Tibial nerve (tissue), 4 donors: ENCODE data around the gene MT1H. TPM values are rescaled to one million over a fixed set of nuclear protein-coding genes. Genes with fewer than 3 reads are reported as not detected.

ENCODE experiments used
- DNase-seq, 2 donors: peaks; one replicate each; pipeline ENCODE4 v3.0.0-alpha.2; 2019; ENCODE audit warnings: low spot score in 2 of 2
- H3K27ac ChIP-seq, 4 donors: fragments of 200-600 bp; sonication (generic) in 3 of 4; one replicate each; pipeline ENCODE4 v1.5.1; 2017 to 2019; ENCODE audit warnings: mild to moderate bottlenecking in 1 of 4
- H3K27me3 ChIP-seq, 2 donors: fragments of 200-600 bp; sonication (generic) in 1 of 2; one replicate each; pipeline versions ENCODE4 v1.5.1 to v1.6.0; 2017 to 2019
- H3K36me3 ChIP-seq, 3 donors: fragments of 200-600 bp; sonication (generic); one replicate each; pipeline ENCODE4 v1.5.1; 2018 to 2019
- H3K4me1 ChIP-seq, 4 donors: fragments of 200-600 bp; sonication (generic) in 3 of 4; one replicate each; pipeline ENCODE4 v1.5.1; 2017 to 2019
- H3K4me3 ChIP-seq, 4 donors: fragments of 200-600 bp; sonication (generic) in 3 of 4; one replicate each; pipeline ENCODE4 v1.5.1; 2017 to 2019; ENCODE audit warnings: mild to moderate bottlenecking in 1 of 4, moderate library complexity in 1 of 4
- H3K9me3 ChIP-seq, 4 donors: fragments of 200-600 bp; sonication (generic) in 3 of 4; one replicate each; pipeline ENCODE4 v1.5.1; 2017 to 2019
- EP300 ChIP-seq, 2 donors: sonication (generic); formaldehyde crosslinking; IDR thresholded peaks; one replicate each; pipeline ENCODE4 v1.6.1; 2017; ENCODE audit warnings: antibody characterized with exemption in 2 of 2, mild to moderate bottlenecking in 1 of 2
- POLR2A ChIP-seq, 2 donors: fragments of 450-650 bp; IDR thresholded peaks; one replicate each; pipeline ENCODE4 v1.6.1; 2017; ENCODE audit warnings: antibody characterized with exemption in 2 of 2, mild to moderate bottlenecking in 2 of 2, moderate library complexity in 2 of 2
- WGBS, 2 donors: methylation state at CpG; one replicate each; pipeline ENCODE4 v1.1.5; 2018; 5-methylcytosine and 5-hydroxymethylcytosine counted together
- total RNA-seq, 4 donors: library from RNA; depleted of rRNA; stranded (reverse); fragments of >200 nt; gene quantifications; one replicate each; pipeline ENCODE4 v1.1.0, GENCODE V29; 2016
- TF ChIP-seq, protein P1 (sequence below), 5 experiments: fragments of 200-600 bp in 3 of 5; fragments of 450-650 bp in 2 of 5; sonication (generic) in 3 of 5; IDR thresholded peaks; one replicate each; pipeline ENCODE4 v1.5.1; 2016 to 2019; ENCODE audit warnings: antibody characterized with exemption in 5 of 5, mild to moderate bottlenecking in 3 of 5, moderate library complexity in 2 of 5

MT1H gene
- total RNA-seq, 4 donors from 2014 or later: 2.4 to 5.1 TPM; not detected in 2

- Histone ChIP-seq H3K36me3 (no peaks in the 10 kb centered on the region), H3K9me3 (no peaks in the 10 kb centered on the region), H3K27ac (peak overlapping the region in 2 of 4 donors; percentile 10 to 40), H3K4me3 (peak overlapping the region in 2 of 4 donors; percentile 20 to 37), H3K27me3 (peaks cover 0 to 47% of the 10 kb centered on the region in 2 donors), H3K4me1 (peaks cover 0 to 70% (median 23%) of the 10 kb centered on the region in 4 donors)
- 49 to 52% methylated on average over 47 of the region's 47 CpGs for WGBS, 2 donors
- TF ChIP-seq EP300 (IDR thresholded peaks at IDR 0.05) (no peak), POLR2A (IDR thresholded peaks at IDR 0.05) (no peak)
- TF ChIP-seq, protein P1, sequence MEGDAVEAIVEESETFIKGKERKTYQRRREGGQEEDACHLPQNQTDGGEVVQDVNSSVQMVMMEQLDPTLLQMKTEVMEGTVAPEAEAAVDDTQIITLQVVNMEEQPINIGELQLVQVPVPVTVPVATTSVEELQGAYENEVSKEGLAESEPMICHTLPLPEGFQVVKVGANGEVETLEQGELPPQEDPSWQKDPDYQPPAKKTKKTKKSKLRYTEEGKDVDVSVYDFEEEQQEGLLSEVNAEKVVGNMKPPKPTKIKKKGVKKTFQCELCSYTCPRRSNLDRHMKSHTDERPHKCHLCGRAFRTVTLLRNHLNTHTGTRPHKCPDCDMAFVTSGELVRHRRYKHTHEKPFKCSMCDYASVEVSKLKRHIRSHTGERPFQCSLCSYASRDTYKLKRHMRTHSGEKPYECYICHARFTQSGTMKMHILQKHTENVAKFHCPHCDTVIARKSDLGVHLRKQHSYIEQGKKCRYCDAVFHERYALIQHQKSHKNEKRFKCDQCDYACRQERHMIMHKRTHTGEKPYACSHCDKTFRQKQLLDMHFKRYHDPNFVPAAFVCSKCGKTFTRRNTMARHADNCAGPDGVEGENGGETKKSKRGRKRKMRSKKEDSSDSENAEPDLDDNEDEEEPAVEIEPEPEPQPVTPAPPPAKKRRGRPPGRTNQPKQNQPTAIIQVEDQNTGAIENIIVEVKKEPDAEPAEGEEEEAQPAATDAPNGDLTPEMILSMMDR (IDR thresholded peaks at IDR 0.05): no peak
- DNase-seq: no peak
These were observed 34.7 kb upstream of the MT1H start for GRCh38 chr16:56634715-56635440.

DNA sequence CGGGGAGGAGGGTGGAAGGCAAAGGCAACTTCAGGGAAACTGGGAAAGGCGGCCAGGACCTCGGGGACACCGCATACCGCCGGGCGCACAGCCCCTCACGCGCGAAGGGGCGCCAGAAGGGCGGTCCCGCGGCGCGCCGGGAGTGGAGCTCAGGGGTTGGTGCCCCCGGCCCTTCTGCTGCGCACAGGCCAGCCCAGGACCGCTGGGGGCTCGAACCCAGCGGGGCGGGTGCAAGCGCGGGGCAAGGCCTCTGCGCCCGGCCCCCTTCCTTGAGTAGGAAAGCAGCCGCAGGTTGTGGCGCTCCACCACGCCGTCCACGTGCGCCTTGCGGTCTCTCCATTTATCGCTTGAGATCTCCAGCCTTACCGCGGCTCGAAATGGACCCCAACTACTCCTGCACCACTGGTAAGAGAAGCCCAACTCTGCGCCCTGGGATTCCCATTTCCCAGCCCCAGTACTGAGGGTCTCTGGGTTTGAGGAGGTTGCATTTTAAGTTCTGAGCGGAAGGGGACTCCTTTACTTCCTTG lies 34.1 kb upstream of the MT1H start:
- H3K27ac ChIP-seq: peak overlapping the region in 2 of 4 donors; percentile 10 to 40
- H3K4me3 ChIP-seq: peak overlapping the region in 2 of 4 donors; percentile 20 to 37
- WGBS, 2 donors: 28 to 37% methylated on average over 39 of the region's 40 CpGs
- TF ChIP-seq, protein P1 (IDR thresholded peaks at IDR 0.05): no peak
- TF ChIP-seq POLR2A (IDR thresholded peaks at IDR 0.05) (no peak), EP300 (IDR thresholded peaks at IDR 0.05) (no peak)
- DNase-seq: no peak
- H3K36me3 ChIP-seq: no peaks in the 10 kb centered on the region
- H3K27me3 ChIP-seq: peaks cover 0 to 47% of the 10 kb centered on the region in 2 donors
- peaks cover 0 to 70% (median 23%) of the 10 kb centered on the region in 4 donors for H3K4me1 ChIP-seq
- H3K9me3 ChIP-seq: no peaks in the 10 kb centered on the region

- H3K27me3 ChIP-seq: peaks cover 0 to 47% of the 10 kb centered on the region in 2 donors
- H3K4me3 ChIP-seq: no peak overlapping the region
- 62 to 72% methylated on average over 9 of the region's 9 CpGs for WGBS, 2 donors
- H3K27ac ChIP-seq: peak overlapping the region in 1 of 4 donors; percentile 82
- no peaks in the 10 kb centered on the region for H3K9me3 ChIP-seq
- no peak for DNase-seq
- H3K36me3 ChIP-seq: no peaks in the 10 kb centered on the region
- peaks cover 0 to 66% (median 21%) of the 10 kb centered on the region in 4 donors for H3K4me1 ChIP-seq
- TF ChIP-seq EP300 (IDR thresholded peaks at IDR 0.05) (no peak), POLR2A (IDR thresholded peaks at IDR 0.05) (no peak)
- TF ChIP-seq, protein P1 (IDR thresholded peaks at IDR 0.05): no peak
These were observed 32.8 kb upstream of the MT1H start for GRCh38 chr16:56636616-56637413.

DNA sequence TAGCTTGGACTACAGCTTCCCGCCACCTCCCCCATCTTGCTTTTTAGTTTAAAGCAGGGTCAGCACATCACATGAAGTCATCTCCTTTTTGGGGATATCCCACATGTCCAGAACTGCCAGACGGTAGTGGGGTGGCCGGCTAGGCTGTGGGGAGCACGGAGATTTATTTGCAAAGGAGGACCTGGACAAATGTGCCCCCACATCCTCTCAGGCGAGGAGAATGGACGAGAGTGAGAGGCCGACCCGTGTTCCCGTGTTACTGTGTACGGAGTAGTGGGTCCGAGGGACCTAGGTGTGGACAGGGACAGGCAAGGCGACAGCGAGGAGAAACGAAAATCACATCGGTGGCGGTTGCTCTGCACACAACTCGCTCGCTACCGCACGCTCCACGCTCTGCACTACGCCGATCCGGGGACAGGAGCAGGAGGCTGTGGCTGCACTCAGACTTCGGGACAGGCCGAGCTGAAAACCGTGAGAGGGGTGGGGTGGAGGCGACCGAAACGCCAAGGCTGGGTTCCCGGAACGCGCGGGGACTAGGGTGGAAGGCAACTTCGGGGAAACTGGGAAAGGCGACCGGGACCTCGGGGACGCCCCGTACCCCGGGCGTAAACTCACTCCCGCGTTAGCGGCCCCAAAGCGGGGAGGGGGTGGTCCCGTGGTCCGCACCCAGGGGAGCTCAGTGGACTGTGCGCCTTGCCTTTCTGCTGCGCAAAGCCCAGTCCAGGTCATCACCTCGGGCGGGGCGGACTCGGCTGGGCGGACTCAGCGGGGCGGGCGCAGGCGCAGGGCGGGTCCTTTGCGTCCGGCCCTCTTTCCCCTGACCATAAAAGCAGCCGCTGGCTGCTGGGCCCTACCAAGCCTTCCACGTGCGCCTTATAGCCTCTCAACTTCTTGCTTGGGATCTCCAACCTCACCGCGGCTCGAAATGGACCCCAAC lies 31.5 kb upstream of the MT1H start, which contains the start of gene MT1A:
MT1A (plus strand) TSS at position 853 of the 937 bp plus-strand sequence; CDS start at position 926, 73 bp downstream.
- WGBS, 2 donors: 14 to 19% methylated on average over 45 to 52 of the region's 68 CpGs
- H3K4me3 ChIP-seq: peak within 1 kb of the TSS; percentile 38 to 50 (median 39)

More for the DNA sequence above, 31.5 kb upstream of the MT1H start, which contains the start of gene MT1A:
- DNase-seq: peak; percentile 51 to 61
- peaks cover 0 to 61% (median 16%) of the 10 kb centered on the region in 4 donors for H3K4me1 ChIP-seq
- peak within 1 kb of the TSS; percentile 71 to 82 (median 76) for H3K27ac ChIP-seq
- H3K27me3 ChIP-seq: peaks cover 0 to 42% of the 10 kb centered on the region in 2 donors
- H3K36me3 ChIP-seq: no peaks in the 10 kb centered on the region
- H3K9me3 ChIP-seq: no peaks in the 10 kb centered on the region
- peak; percentile 40 to 71 for TF ChIP-seq POLR2A (IDR thresholded peaks at IDR 0.05)
- TF ChIP-seq, protein P1 (IDR thresholded peaks at IDR 0.05): no peak
- TF ChIP-seq EP300 (IDR thresholded peaks at IDR 0.05): peak; percentile 65 to 90
